CD4-positive, alpha-beta T cell treated with Interleukin-10 for 1 hour (primary cell): Measurements from ENCODE around the gene CRISPLD2.
"Not testable (repeated sequence)": the region's sequence is repeated elsewhere in the genome, so short reads cannot be mapped to it uniquely, and the experiment has no call there.

Experiments used
- DNase-seq: peaks from one replicate; pipeline ENCODE4 v3.0.0-alpha.2; 2020

CRISPLD2 gene

GRCh38 chr16:84822990-84823389, 3.2 kb downstream of the CRISPLD2 start:
- DNase-seq, result no peak

DNA sequence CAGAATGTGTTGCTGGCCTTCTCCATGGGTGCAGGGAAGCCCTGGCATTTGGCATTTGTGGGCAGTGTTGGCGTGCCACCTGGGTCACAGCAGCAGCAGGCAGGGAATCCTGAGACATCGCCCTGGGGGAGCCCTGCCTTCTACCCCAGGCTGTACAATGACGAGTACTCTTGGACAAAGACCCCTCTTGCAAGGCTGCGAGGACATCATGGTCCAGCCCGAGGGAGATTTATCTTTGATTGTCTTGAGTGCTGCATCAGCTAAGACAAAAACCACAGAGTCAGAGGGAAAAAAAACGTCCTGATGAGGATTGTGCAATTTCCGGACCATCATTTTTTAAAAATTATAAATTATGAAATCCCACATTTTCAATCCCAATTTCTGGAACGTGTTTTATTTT, 3.7 kb downstream of the CRISPLD2 start:
- DNase-seq, result no peak

DNA sequence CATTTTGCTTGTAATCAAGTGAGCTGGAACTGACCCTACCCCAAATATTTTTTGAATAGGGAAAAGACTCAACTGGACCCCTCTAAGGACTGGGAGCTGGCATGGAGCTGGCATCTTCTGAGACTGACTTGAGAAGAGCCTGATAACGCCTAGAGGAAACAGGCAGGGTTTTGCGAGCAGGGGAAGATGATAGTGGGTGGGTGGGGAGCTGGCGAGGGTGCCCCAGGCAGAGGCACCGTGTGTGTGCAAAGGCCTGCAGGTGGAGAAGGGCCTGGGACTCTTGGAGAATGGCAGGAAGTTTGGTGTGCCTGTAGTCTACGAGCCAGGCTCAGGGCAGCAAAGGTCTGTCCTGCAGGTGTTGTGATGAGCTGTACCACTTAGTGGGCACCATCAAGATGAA, 4.1 kb downstream of the CRISPLD2 start:
- no peak for DNase-seq

DNA sequence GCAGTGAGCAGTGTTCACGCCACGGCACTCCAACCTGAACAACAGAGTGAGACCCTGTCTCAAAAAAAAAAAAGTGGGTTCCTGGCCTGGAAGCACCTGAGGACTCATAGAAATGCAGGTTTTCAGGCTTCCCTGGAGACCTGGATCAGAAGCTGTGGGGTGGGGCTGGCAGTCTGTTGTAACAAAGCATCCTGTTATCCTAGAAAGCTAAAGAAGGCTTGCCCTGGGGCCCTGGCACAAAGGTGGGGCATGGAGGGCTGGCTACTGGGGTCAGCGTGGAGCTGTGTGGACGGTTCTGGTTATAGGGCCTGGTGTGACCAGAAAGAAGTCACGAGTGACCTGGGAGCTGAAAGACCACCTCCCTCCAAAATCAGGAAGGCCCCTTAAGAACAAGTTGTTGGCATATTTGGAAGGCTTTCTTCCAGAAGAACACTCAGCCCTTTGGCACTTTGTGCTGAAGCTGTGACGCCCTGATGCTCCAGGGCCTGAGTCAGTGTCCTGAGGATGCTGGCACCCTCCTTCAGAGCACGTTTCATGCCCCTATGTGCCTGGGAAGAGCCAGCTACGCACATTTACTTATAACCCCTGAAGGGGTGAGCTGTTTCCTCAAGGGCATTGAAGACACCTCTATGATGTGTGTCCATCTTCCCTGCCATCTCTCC, 6.2 kb downstream of the CRISPLD2 start:
- no peak for DNase-seq

GRCh38 chr16:84826558-84826941, 6.8 kb downstream of the CRISPLD2 start:
- no peak for DNase-seq

- DNase-seq, result no peak
Observed at GRCh38 chr16:84827131-84827574, 7.4 kb downstream of the CRISPLD2 start.

DNA sequence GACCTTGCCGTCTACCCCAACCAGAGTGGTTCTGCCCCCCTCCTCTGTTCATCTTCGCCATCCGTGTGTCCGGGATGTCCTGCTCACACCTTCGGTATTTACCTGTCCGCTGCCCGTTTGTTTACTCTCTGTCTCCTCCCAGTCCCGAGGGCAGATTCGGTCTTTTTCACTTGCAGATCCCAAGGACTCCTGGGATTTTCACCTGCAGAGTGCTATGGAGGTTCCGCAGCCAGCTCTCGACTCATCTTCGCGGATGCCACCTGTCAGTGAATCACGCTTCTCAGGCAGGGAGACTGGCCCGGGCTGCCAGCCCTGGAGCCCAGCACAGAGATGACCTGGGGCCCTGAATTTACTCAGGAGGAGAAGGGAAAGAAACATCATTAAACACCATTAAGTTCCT, 8.1 kb downstream of the CRISPLD2 start:
- no peak for DNase-seq

GRCh38 chr16:84828322-84828721, 8.5 kb downstream of the CRISPLD2 start:
- no peak for DNase-seq

- DNase-seq, result no peak
Observed at GRCh38 chr16:84829168-84829965, 9.6 kb downstream of the CRISPLD2 start.

- no peak for DNase-seq
Observed at GRCh38 chr16:84830765-84831384, 11.1 kb downstream of the CRISPLD2 start.

DNA sequence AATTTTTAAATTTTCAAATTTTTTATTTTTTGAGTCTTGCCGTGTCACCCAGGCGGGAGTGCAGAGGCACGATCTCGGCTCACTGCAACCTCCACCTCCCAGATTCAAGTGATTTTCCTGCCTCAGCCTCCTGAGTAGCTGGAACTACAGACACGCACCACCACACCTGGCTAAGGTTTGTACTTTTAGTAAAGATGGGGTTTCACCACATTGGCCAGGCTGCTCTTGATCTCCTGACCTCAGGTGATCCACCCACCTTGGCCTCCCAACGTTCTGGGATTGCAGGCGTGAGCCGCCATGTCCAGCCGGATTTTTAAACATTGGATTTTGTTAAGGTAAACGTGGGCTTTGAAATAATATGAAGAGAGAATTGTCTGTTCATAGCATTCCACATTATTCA, 11.9 kb downstream of the CRISPLD2 start:
- DNase-seq, result not testable (repeated sequence)

GRCh38 chr16:84832488-84833143, 12.8 kb downstream of the CRISPLD2 start:
- DNase-seq, result no peak

- DNase-seq, result no peak
Observed at GRCh38 chr16:84833144-84833500, 13.3 kb downstream of the CRISPLD2 start.

- DNase-seq, result no peak
Observed at GRCh38 chr16:84833542-84834402, 14.0 kb downstream of the CRISPLD2 start.

GRCh38 chr16:84834403-84834772, 14.6 kb downstream of the CRISPLD2 start:
- DNase-seq, result no peak

DNA sequence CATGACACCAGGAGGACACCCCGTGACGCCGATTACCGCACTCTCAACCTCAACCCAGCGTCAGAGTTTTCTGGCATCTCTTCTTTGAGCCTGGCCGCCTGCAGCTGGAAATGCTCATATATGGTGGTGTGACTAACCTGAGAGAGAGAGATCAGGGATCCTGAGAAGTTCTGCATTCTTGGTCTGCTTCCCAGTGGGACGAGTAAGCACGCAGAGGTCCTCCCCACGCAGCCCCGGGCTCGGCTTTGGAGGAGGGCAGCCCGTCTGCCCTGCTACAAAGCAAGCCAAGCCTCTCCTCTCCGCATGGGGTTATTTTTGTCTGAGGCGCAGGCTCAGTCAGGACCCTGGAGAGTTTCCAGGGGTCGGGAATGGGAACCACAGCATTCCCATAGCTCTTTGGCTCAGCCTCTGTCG, 16.5 kb downstream of the CRISPLD2 start:
- DNase-seq, result no peak

DNA sequence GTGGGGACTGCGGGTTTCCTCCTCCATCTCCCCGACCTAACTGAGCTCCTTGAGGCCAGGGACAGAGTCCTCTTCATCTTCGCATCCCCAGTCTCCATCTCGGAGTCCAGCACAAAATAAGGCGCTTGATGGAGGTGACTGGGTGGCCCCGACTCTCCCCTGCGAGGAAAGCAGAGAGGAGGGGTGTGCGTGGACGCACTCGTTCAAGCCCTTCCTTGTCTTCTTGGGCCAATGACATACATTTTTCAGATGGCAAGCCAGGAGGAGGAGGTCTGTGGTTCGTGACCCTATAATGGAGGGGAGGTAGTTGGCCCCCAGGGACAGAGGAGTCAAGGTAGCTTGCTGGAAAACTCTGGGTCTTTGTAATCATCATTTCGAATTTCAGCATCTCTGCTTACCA, 17.2 kb downstream of the CRISPLD2 start:
- DNase-seq, result no peak

- no peak for DNase-seq
Observed at GRCh38 chr16:84838383-84838948, 18.7 kb downstream of the CRISPLD2 start.

DNA sequence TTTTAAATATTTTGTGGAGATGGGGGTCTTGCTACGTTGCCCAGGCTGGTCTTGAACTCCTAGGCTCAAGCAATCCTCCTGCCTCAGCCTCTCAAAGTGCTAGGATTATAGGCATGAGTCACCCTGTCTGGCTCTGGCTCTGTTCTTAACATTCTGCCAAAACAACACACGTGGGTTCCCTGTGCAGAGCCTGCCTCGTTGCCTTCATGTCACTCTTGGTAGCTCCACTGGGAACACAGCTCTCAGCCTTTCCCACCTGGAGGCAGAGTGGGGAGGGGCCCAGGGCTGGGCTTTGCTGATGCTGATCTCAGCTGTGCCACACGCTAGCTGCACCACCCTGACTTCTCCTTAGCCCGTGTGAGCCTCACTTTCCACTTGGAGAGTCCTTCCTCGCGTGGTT, 19.3 kb downstream of the CRISPLD2 start:
- DNase-seq, result no peak

DNA sequence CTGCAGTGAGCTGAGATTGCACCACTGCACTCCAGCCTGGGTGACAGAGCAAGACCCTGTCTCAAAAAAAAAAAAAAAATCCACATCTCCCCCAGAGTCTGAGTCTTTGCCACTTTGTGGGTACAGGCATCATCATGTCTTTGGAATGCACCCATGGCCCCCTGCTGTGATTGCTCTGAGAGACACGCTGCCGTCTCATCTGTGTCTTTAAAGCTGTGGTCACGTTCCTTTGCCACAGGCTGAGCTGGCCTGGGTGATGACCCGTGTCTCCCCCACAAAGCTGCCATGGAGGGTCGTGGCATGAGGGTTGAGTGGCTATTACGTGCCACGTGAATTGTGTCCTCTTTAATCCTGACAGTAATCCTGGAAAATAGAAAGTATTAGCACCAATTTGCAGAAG, 20.2 kb downstream of the CRISPLD2 start:
- no peak for DNase-seq

GRCh38 chr16:84840687-84841627, 21.2 kb downstream of the CRISPLD2 start:
- no peak for DNase-seq
